GM19455 (cell line): ENCODE data around the gene DIPK1B.

Experiments
- ATAC-seq: cut with Tn5 transposase; IDR thresholded peaks from one replicate; pipeline ENCODE4 v1.9.1; 2021; ENCODE audit not compliant: unreplicated experiment

Gene DIPK1B

GRCh38 chr9:136733611-136734010 is 21.2 kb downstream of the DIPK1B start:
- no peak for ATAC-seq

GRCh38 chr9:136734837-136735496 is 22.6 kb downstream of the DIPK1B start:
- ATAC-seq = no peak

GRCh38 chr9:136735812-136736480 is 23.6 kb downstream of the DIPK1B start:
- ATAC-seq = no peak

- no peak for ATAC-seq
These were observed 26.6 kb downstream of the DIPK1B start for GRCh38 chr9:136738960-136739359.

GRCh38 chr9:136739509-136739908 is 27.1 kb downstream of the DIPK1B start:
- ATAC-seq = no peak

GRCh38 chr9:136740069-136740468 is 27.7 kb downstream of the DIPK1B start:
- ATAC-seq = no peak

- ATAC-seq = no peak
These were observed 28.1 kb downstream of the DIPK1B start for GRCh38 chr9:136740491-136740890.

- no peak for ATAC-seq
These were observed 28.9 kb downstream of the DIPK1B start for GRCh38 chr9:136740971-136741882.

GRCh38 chr9:136741883-136742571 is 29.7 kb downstream of the DIPK1B start:
- no peak for ATAC-seq

GRCh38 chr9:136742591-136743391 is 30.4 kb downstream of the DIPK1B start, which contains the start of gene LCN10:
TSS of gene LCN10 (minus strand) at chr9:136742940. CDS start at chr9:136742903, 37 bp downstream.
- no peak for ATAC-seq

GRCh38 chr9:136743639-136744211 is 31.4 kb downstream of the DIPK1B start:
- no peak for ATAC-seq

- ATAC-seq = no peak
These were observed 32.4 kb downstream of the DIPK1B start for GRCh38 chr9:136744773-136745172.

GRCh38 chr9:136745389-136746154 is 33.2 kb downstream of the DIPK1B start:
- ATAC-seq = no peak

- no peak for ATAC-seq
These were observed 33.8 kb downstream of the DIPK1B start for GRCh38 chr9:136746155-136746490.

GRCh38 chr9:136746621-136747020 is 34.2 kb downstream of the DIPK1B start:
- no peak for ATAC-seq

- no peak for ATAC-seq
These were observed 35.0 kb downstream of the DIPK1B start for GRCh38 chr9:136747161-136748060.

- no peak for ATAC-seq
These were observed 35.8 kb downstream of the DIPK1B start, which contains the start of gene LCN6 for GRCh38 chr9:136748201-136748600. TSS of gene LCN6 (minus strand) at chr9:136748525. CDS start at chr9:136748483, 42 bp downstream.
